HG03139 (cell line): ENCODE measurements around the gene BICD2.
"Not testable (repeated sequence)": the region's sequence is repeated elsewhere in the genome, so short reads cannot be mapped to it uniquely, and the experiment has no call there.

Source experiments
- ATAC-seq: cut with Tn5 transposase; IDR thresholded peaks from one replicate; pipeline ENCODE4 v1.9.1; 2021; ENCODE audit not compliant: unreplicated experiment

The BICD2 gene

GRCh38 chr9:92764381-92764987 is at the start of gene BICD2:
BICD2 (minus strand) TSS chr9:92764833; CDS start chr9:92764744, 89 bp downstream.
- peak; percentile 88 for ATAC-seq

- not testable (repeated sequence) for ATAC-seq
Measured at GRCh38 chr9:92809629-92810326, 45.1 kb upstream of the BICD2 start.

GRCh38 chr9:92808726-92809451 is 44.3 kb upstream of the BICD2 start:
- ATAC-seq, result no peak

GRCh38 chr9:92807757-92808725 is 43.4 kb upstream of the BICD2 start:
- no peak for ATAC-seq

- no peak for ATAC-seq
Measured at GRCh38 chr9:92807031-92807756, 42.6 kb upstream of the BICD2 start.

- no peak for ATAC-seq
Measured at GRCh38 chr9:92804727-92805126, 40.1 kb upstream of the BICD2 start.

GRCh38 chr9:92798358-92798757 is 33.7 kb upstream of the BICD2 start:
- no peak for ATAC-seq

GRCh38 chr9:92796337-92796804 is 31.7 kb upstream of the BICD2 start:
- ATAC-seq, result not testable (repeated sequence)

- no peak for ATAC-seq
Measured at GRCh38 chr9:92795598-92796336, 31.1 kb upstream of the BICD2 start.

GRCh38 chr9:92795000-92795399 is 30.4 kb upstream of the BICD2 start:
- no peak for ATAC-seq

- no peak for ATAC-seq
Measured at GRCh38 chr9:92794426-92794825, 29.8 kb upstream of the BICD2 start.

- ATAC-seq, result no peak
Measured at GRCh38 chr9:92790542-92791527, 26.2 kb upstream of the BICD2 start.

- ATAC-seq, result no peak
Measured at GRCh38 chr9:92786298-92786697, 21.7 kb upstream of the BICD2 start.

- no peak for ATAC-seq
Measured at GRCh38 chr9:92781899-92782298, 17.3 kb upstream of the BICD2 start.

- no peak for ATAC-seq
Measured at GRCh38 chr9:92780206-92780605, 15.6 kb upstream of the BICD2 start.

GRCh38 chr9:92775466-92775865 is 10.8 kb upstream of the BICD2 start:
- ATAC-seq, result no peak

- no peak for ATAC-seq
Measured at GRCh38 chr9:92774274-92774673, 9.6 kb upstream of the BICD2 start.

- no peak for ATAC-seq
Measured at GRCh38 chr9:92773810-92774209, 9.2 kb upstream of the BICD2 start.
